NB4 (cell line): Measurements from ENCODE around the gene PSG1.
A peak's percentile ranks its signal among the peaks of the same experiment; 100 is the strongest.
"Not testable (repeated sequence)": the region's sequence is repeated elsewhere in the genome, so short reads cannot be mapped to it uniquely, and the experiment has no call there.

Experiments used
- DNase-seq: peaks from one replicate; pipeline ENCODE4 v3.0.0; 2010; ENCODE audit warnings: low read depth
- H3K4me3 ChIP-seq: one replicate; pipeline ENCODE4 v1.5.1; 2011; ENCODE audit warnings: mild to moderate bottlenecking, low read depth, low read length, moderate library complexity
- TF ChIP-seq, protein P1 (sequence below): IDR thresholded peaks from 2 replicates; pipeline ENCODE4 v1.6.1; 2011; ENCODE audit warnings: low read depth, low read length
- TF ChIP-seq, protein P2 (sequence below): IDR thresholded peaks from one replicate; pipeline ENCODE4 v1.5.1; 2012; ENCODE audit warnings: low read depth, low read length

PSG1 gene

DNA sequence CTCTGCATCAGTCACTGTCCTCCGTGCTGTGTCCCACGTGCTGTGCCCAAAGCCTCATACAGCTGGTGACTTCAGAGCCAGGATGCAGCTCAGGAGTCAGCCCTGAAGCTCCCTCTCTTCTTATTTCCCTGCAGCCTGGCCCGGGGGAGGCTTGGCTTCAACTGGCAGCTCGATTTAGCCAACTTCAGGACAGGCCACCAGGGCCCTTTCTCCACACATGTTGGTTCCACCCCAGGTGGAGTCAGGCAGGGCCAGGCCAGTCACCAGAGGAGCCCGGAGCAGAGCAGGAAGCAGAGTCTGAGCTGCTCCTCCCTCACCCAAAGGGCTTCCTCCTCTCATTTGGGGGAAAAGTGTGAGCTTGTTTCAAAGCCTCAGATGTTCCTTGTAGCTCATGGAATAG is 26.6 kb upstream of the PSG1 start:
- H3K4me3 ChIP-seq, DNase-seq: not testable (repeated sequence)

- not testable (repeated sequence) for DNase-seq, H3K4me3 ChIP-seq
Measured at GRCh38 chr19:42900561-42900960, 21.0 kb upstream of the PSG1 start.

DNA sequence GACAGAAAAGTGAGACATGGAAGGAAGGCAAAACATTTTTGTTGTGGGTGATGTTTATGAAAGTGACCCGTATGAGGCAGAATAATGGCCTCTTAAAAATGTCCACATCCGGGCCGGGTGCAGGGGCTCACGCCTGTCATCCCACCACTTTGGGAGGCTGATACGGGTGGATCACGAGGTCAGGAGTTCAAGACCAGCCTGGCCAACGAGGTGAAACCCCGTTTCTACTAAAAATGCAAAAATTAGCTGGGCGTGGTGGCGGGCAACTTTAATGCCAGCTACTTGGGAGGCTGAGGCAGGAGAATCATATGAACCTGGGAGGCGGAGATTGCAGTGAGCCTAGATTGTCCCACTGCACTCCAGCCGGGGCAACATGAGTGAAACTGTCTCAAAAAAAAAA is 20.2 kb upstream of the PSG1 start:
- H3K4me3 ChIP-seq, DNase-seq: not testable (repeated sequence)

GRCh38 chr19:42899110-42899509 is 19.6 kb upstream of the PSG1 start:
- DNase-seq, H3K4me3 ChIP-seq: not testable (repeated sequence)

DNA sequence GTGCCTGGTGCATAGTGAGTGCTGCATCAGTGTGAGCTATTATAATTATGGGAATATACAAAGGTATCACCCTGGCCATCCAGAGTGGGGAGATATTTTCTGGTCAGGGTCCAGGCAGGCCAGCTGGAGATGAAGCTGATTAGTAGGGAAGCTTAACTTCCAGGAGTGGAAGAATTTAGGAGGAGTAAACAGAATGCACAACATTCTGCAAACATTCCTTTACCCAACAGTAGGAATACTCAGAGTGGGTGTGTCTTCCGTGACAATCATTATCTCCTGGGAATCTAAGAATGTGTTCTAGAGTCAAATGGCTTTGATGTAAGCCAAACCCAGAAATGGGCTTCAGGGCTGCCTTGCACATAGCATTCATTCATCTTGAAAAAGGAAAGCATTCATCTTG is 19.1 kb upstream of the PSG1 start:
- DNase-seq, H3K4me3 ChIP-seq: not testable (repeated sequence)

DNA sequence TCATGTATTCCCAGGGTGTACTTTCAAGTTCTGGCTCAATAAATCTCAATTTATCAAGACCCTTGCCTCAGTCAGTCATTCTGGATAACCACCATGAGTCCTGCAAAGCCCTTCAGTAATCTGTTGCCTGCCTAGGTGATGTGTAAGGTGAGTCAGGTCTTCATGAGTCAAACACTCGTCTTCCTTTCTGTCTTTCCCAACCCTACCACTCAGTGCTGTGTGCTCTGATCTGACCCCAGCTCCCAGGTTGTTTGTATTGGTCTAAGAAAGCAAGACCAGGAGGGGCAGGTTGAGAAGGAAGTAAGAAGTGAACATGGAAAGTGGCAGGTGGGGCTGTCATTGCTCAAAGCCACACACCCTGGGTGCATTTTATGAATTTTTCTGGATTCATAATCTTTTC is 18.2 kb upstream of the PSG1 start:
- not testable (repeated sequence) for DNase-seq, H3K4me3 ChIP-seq

DNA sequence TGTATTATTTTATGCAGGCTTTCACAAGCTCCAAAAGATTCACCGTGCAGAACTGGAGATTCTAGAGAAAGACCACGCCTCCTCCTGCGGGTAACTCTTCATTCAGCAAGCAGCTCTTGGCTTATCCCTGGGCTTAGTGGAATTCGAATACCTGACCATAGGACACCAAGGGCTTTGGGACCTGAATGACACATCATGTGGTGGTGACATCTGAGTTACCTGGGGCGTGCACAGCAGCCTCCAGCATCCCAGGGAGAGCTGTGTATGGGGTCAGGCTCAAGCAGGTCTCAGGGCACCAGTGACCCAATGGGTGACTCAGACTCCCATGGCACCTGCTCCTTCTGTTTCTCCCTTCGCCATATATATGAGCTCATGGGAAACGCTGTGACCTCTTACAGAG is 10.9 kb upstream of the PSG1 start:
- not testable (repeated sequence) for DNase-seq, H3K4me3 ChIP-seq

DNA sequence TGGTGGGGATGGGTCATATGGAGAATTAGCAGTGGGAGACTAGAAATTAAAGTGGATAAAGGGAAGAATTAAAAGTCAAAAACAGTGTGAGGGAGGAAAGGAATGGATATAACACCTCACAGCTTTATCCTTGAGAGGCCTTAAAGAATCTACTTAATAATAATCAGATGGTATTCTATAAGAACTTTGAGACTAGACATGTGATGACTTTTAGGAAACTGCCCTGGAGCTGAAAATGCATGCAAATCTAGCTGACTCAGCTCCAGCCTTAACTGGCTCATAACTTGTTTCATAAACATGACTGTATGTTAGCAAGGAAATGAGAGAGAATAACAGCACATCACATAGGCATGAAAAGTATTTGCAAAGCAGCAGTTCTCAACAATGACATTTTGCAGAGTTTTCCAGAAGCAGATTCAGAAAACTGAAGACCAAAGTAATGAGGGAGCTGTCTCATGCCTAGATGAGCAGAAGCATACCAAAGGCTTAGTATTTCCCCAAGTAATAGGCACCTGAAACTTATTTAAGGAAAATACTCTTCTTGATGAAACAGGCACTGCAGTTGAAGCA is 8.4 kb upstream of the PSG1 start:
- H3K4me3 ChIP-seq, DNase-seq: not testable (repeated sequence)

DNA sequence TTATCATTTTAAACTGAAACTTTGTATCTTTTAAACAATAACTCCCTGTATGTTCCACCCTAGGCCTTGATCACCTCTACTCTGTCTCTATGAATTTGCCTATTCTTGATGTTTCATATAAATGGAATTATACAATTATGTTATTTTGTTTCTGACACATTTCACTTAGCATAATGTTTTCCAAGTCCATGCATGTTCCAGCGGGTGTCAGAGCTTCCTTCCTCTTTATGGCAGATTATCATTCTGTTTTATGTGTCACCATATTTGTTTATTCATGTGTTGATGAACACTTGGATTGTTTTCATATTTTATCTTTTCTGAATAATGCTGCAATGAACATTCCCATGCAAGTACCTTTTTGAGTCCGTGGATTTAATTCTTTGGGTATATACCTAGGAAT is 3.2 kb upstream of the PSG1 start:
- DNase-seq, H3K4me3 ChIP-seq: not testable (repeated sequence)

DNA sequence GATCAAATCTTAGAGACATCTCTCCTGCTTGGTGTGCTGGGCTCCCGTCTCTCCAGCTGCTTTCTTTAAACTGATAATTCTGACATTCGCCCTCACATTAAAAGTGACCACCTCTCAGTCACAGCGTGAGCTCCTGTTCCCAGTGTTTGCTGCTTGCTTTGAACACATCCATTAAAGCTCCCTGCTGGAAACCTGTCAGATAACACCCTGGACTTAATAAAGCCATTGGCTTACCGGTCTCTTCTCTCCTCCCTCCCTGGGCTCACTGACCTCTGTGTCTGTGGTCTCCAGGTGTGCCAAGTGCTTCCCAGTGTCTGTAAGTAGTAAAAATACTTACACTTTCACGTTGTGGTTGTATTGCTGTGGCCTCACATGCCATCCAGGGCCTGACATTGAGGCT is 2.5 kb upstream of the PSG1 start:
- not testable (repeated sequence) for H3K4me3 ChIP-seq, DNase-seq

DNA sequence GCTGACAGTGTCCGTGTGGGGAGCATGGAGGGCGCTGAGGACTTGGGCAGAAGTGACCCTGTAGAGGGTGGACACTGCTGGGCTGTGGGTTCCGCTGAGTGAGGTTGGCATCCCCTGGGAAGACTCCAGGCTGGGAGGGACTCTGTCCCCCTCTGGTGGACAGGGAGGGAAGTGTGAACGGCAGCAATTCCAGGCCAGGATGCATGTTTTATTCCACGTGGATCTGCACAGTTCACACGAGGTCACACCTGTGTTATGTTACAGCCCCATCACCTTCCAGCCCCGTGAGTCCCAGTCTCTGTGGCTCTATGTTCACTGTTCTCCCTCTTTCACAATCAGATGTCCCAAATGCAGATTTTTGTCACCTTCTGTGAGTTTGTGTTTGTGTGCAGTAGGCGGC is 1.8 kb upstream of the PSG1 start:
- DNase-seq = peak; percentile 0
- not testable (repeated sequence) for H3K4me3 ChIP-seq
- TF ChIP-seq, protein P1, sequence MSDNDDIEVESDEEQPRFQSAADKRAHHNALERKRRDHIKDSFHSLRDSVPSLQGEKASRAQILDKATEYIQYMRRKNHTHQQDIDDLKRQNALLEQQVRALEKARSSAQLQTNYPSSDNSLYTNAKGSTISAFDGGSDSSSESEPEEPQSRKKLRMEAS = peak; percentile 46
- TF ChIP-seq, protein P2, sequence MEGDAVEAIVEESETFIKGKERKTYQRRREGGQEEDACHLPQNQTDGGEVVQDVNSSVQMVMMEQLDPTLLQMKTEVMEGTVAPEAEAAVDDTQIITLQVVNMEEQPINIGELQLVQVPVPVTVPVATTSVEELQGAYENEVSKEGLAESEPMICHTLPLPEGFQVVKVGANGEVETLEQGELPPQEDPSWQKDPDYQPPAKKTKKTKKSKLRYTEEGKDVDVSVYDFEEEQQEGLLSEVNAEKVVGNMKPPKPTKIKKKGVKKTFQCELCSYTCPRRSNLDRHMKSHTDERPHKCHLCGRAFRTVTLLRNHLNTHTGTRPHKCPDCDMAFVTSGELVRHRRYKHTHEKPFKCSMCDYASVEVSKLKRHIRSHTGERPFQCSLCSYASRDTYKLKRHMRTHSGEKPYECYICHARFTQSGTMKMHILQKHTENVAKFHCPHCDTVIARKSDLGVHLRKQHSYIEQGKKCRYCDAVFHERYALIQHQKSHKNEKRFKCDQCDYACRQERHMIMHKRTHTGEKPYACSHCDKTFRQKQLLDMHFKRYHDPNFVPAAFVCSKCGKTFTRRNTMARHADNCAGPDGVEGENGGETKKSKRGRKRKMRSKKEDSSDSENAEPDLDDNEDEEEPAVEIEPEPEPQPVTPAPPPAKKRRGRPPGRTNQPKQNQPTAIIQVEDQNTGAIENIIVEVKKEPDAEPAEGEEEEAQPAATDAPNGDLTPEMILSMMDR = peak; percentile 30

DNA sequence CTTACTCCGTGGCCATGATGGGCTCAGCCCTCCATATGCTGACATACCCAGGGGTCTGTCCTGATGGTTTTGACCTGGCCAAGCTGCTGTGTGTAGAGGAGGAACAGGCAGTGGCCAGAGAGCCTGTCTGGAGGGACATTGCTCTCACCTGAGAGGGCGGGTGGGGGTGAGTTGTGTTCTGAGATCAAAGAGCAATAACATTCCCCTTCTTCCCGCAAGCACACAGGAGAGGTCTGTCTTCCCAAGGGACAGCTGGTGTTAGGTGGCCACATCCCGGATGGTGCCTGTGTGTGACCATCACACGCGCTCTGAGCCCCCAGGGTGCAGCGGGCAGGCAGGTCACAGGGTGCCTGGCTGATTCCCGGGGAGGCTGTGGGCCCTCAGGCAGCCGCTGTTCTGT is 1.1 kb upstream of the PSG1 start:
- DNase-seq, H3K4me3 ChIP-seq: not testable (repeated sequence)

DNA sequence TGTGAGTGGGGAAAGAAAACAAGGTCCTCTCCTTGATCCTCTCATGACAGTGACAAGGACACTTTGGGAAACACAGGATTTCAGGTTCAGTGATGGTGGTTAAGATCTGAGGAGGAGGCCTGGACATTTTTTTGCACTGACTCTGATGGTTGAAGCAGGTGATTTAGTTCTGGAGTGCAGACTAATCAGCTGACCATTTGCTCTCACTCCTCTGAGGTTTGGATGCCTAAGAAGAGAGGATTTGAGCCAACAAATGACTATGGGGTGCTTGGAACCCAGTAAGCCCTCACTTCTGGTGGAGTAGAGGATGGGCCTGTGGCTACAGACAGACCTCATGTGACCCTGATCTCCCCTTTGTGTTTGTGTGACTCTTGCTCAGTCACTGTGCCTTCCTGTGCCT is 2.9 kb downstream of the PSG1 start:
- not testable (repeated sequence) for DNase-seq, H3K4me3 ChIP-seq

GRCh38 chr19:42875881-42876280 is 3.6 kb downstream of the PSG1 start:
- not testable (repeated sequence) for H3K4me3 ChIP-seq, DNase-seq

- DNase-seq = not testable (repeated sequence)
Measured at GRCh38 chr19:42874901-42875813, 4.4 kb downstream of the PSG1 start.

DNA sequence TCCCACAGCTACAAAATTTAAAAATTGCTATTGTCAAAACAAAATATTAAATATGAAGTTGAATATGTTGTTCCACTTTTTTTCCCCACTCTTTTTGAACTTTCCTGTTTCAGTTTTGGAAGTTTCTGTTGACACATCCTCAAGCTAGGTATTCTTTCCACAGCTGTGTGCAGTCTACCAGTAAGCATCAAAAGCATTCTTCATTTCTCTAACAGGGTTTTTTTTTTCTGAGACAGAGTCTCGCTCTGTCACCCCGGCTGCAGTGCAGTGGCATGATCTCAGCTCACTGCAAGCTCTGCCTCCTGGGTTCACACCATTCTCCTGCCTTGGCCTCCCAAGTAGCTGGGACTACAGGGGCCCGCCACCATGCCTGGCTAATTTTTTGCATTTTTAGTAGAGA is 5.4 kb downstream of the PSG1 start:
- H3K4me3 ChIP-seq, DNase-seq: not testable (repeated sequence)

More at GRCh38 chr19:42874901-42875813, 4.4 kb downstream of the PSG1 start:
- H3K4me3 ChIP-seq = not testable (repeated sequence)
